HG02943 (cell line): ENCODE measurements around the gene PYM1.

Source experiments
- ATAC-seq: cut with Tn5 transposase; IDR thresholded peaks from one replicate; pipeline ENCODE4 v1.9.1; 2021; ENCODE audit warnings: mild to moderate bottlenecking, low read depth, moderate library complexity; ENCODE audit not compliant: unreplicated experiment

PYM1 gene

GRCh38 chr12:55927588-55928502 is at the start of gene PYM1:
PYM1 (minus strand) TSS chr12:55927894; CDS start chr12:55927761, 133 bp downstream.
- peak; percentile 48 for ATAC-seq

- ATAC-seq, result peak; percentile 13
Observed at GRCh38 chr12:55974308-55974730, 46.6 kb upstream of the PYM1 start.

- ATAC-seq, result peak; percentile 94
Observed at GRCh38 chr12:55973599-55974307, 46.1 kb upstream of the PYM1 start, which contains the start of gene RAB5B. RAB5B (plus strand) TSS chr12:55974078; CDS start chr12:55986961, 12,883 bp downstream.

DNA sequence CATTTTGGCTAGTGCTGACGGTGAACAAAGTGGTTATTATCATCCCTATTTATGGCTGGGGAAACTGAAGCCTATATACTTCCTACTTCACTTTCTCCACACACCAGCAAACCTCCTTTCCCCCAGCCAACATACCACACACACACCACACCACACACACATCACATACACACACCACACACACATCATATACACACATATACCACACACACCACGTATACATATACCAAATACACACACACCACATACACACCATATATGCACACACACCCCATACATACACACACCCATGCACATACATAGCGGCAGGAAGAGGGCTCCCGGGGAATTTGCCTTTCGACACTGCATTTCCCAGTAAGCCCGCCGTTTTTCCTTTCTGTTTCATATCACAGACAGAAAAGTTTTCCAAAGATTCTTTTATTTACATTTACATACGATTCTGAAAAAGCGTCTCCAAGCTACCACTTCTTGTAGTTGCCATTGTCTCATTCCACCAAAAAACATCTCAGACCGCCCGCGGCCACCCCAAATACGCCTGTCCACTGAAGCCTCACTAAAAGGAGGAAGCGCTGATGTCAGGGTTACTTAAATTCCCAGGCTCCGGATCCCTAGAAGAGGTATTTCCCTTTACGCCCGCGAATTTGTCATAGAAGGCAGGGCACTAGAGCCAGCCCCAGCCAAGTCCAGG is 45.4 kb upstream of the PYM1 start:
- ATAC-seq, result no peak

DNA sequence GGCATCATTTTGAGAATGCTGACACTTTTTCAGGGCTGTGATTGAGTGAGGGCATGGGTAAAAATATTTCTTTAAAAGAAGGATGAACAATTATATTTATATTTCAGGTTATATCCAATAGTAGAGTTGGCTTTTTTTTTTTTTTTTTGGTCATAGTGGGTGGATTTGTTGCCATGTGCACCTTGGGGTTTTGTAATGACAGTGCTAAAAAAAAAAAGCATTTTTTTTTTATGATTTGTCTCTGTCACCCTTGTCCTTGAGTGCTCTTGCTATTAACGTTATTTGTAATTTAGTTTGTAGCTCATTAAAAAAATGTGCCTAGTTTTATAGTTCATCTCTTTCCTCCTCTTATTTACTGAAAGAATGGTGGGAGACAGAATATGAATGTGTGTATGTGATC is 44.8 kb upstream of the PYM1 start:
- no peak for ATAC-seq

DNA sequence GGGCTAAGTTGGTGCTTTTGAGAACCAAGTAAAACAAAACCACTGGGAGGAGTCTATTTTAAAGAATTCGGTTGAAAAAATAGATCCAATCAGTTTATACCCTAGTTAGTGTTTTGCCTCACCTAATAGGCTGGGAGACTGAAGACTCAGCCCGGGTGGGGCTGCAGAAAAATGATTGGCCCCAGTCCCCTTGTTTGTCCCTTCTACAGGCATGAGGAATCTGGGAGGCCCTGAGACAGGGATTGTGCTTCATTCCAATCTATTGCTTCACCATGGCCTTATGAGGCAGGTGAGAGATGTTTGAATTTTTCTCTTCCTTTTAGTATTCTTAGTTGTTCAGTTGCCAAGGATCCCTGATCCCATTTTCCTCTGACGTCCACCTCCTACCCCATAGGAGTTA is 44.3 kb upstream of the PYM1 start:
- ATAC-seq, result no peak

- ATAC-seq, result no peak
Observed at GRCh38 chr12:55970775-55971174, 43.1 kb upstream of the PYM1 start.

GRCh38 chr12:55969356-55969755 is 41.7 kb upstream of the PYM1 start:
- ATAC-seq, result no peak

GRCh38 chr12:55966408-55967281 is 39.0 kb upstream of the PYM1 start, which contains the start of gene CDK2:
CDK2 (plus strand) TSS chr12:55966830; CDS start chr12:55967009, 179 bp downstream.
- ATAC-seq, result peak; percentile 97

DNA sequence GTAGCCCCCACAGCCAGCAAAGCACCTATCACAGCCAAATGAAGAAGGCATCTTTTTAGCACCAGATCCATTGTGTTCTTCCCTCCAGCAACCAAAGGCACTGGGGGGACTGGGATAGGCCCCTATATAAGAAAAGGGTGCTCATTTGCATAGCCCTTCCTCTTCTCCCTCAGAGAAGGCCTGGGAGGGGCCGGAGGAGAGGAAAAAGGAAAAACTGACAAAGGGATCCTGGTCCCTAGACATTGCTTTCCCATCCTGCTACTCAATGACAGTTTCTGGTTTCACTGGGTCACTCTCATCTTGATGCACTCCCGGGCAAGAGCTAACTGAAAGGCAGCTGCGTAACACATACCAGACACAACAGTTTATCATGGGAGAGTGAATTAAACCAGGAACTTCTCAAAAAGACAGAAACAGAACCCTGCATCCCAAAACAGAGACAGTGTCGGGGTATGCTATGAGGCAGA is 38.3 kb upstream of the PYM1 start, which contains the start of gene PMEL:
Gene PMEL, minus strand, starts transcription at position 102 of the 467 bp plus-strand sequence. Its CDS starts 31 bp downstream, at position 71.
- peak; percentile 13 for ATAC-seq

DNA sequence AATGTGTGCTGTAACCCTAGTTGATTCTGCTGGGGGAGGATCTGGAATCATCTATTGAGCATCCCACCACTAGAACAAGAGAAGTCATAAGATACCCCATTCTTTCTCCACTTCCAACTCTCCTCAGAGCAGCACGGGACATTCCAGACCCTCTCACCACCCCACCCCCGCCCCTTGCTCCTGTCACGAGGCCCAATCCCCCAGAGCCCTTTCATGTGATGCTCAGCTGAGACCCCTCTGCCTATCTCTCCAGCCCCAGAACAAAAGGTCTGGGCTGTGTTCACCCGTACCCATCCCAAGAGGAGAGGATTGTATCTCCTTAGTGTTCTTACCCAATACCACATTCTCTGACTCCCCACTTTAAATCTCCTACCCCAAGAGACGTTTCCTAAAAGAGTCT is 37.5 kb upstream of the PYM1 start:
- ATAC-seq, result no peak

GRCh38 chr12:55963760-55964159 is 36.1 kb upstream of the PYM1 start:
- no peak for ATAC-seq

DNA sequence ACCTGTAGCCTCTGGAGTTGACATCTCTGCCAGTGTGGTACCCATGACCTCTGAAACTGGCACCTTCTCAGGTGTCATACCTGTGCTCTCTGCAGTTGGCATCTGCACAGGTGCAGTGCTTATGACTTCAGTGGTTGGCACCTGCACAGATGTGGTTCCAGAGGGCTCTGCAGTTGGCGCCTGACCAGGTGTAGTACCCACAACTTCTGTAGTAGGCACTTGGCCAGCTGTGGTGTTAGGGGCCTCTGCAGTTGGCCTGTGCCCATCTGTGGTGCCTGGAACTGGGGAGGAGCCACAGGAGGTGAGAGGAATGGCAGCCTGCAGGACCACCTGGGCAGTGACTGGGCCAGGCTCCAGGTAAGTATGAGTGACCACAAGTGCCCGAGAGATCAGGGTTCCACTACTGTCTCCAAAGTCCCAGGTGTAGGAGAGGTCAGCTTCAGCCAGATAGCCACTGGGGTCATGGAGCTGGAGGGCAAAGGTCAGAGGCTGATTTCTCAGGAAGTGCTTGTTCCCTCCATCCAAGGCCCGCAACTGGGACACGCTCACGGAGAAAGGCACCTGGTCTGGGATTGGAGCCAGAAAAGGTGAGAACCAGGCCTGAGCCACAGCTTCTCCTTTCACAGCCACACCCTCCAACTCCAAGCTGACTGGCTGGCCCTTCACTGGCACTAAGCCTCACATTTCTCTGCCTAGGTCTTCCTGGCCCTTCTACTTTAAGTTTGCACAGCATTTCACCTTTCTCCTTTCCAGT is 29.6 kb upstream of the PYM1 start:
- ATAC-seq, result no peak

DNA sequence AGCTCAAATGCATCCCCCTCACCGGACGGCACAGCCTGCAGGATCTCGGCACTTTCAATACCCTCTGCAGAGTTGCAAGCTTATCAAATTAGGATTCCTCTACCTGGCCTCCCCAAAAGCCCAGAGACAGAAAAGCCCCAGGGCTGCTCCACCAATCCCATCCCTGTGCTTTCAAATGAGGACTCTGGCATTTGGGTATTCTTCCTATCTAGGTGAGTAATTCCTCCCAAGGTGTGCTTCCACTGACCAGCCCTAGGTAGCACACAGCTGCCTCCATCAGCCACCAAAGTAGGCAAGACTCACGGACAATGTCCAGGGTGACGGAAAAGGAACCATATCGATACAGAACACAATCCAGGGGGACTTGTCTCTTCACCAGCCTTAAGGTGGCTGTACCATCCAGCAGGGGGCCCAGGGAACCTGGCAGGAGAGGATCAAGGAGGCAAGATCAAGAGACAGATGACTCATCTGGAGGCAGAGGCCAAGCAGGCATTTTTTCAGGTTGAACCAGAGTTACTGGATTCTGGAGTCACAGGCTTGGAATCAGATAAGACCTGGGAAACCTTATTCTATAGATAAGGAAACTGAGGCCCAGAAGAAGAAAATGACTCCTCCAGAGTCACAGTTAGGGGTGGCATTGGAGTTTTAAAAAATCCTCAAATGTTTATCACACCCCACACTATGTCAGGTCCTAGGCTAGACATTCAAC is 28.3 kb upstream of the PYM1 start:
- no peak for ATAC-seq

- no peak for ATAC-seq
Observed at GRCh38 chr12:55955344-55955743, 27.6 kb upstream of the PYM1 start.

- ATAC-seq, result no peak
Observed at GRCh38 chr12:55946553-55946952, 18.9 kb upstream of the PYM1 start.

DNA sequence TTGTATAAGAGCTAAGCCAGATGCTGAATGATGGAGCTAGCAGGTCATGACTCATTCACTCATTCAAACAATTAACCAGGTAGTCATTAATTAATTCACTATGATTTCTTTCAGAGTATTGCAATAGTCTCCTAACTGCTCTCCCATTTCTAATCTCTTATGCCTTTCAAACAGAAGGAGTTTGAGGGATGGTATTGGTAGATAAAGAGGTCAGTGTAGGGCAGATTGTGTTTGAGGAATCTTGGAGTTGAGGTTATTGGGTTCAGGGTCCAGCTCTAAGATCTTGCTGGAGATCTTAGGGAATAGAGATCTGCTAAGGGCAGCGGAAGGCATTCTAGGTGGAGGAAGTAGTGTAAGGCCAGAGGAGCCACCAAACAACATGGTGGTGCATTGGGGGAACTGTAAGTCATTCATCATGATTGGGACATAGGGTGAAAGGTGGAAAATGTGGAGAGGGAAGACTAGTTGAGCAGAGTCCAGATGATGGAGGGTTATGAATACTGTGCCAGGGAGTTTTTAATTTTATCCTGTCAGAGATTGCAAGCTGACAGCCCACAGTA is 15.0 kb upstream of the PYM1 start:
- no peak for ATAC-seq

DNA sequence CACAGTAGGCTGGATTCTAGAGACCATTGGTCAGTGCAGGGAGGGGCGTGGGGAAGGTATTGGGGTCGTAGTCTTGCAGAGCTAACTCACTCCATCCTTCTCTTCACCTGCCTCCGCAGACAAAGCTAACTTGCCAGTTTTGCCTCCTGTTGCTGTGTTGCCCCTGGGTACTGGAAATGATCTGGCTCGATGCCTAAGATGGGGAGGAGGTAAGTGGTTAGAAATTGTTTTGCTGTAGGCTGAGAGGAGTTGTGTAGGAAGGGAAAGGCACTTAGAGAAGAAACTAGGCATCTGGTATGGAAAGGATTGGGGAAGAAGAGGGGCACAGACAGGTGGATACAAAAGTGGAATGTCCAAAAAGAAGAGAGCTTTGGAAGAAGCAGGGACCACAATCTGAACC is 14.4 kb upstream of the PYM1 start:
- no peak for ATAC-seq
